Measurements from ENCODE around the gene SLC9A5. TPM values are rescaled to one million over a fixed set of nuclear protein-coding genes. Genes with fewer than 3 reads are reported as not detected.

Gene SLC9A5
- polyA plus RNA-seq, result under 1 TPM; 0.11 to 0.43 TPM

DNA sequence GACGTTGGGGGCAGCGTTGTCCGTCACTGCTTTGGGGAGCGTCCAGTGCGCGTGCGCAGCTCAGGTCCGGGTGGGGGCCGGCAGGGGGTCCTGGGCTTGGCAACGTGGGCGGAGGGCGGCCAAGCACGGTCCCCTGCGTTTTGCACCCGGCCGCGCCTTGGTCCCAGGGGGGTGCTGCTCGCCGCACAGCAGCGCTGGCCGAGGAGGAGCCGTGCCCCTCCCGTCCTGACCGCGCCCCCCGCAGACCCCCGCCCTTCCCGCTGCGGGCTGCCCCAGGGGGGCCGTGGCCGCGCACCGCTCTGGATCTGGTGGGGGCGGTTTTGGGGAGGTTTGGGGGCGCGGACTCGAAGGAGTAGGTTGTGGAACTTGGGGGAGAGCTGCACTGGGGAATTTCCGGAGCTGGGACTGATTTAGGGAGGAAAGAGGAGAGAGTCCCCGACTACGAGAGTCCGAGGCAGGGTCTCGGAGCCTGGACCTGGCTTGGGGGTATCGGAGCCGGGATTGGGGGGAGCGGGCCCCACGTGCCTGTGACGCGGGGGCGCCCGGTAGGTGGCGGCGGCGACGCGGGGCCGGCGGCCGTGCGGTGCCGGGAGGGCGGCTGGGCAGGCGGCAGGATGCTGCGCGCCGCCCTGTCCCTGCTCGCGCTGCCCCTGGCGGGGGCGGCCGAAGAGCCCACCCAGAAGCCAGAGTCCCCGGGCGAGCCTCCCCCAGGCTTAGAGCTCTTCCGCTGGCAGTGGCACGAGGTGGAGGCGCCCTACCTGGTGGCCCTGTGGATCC is at the start of gene SLC9A5:
Gene SLC9A5, plus strand, starts transcription at position 579 of the 777 bp plus-strand sequence. Its CDS starts 36 bp downstream, at position 615.
- Histone ChIP-seq H3K27ac (ENCODE audit: low read depth in 2 of 2, low read length in 1 of 2) (no peak within 1 kb of the TSS), H3K4me1 (ENCODE audit: control insufficient read depth in 2 of 2, insufficient read depth in 2 of 2, low read length in 1 of 2) (peaks cover 9 to 28% of the 10 kb centered on the region in 2 donors)
- WGBS, 2 donors, result 0 to 1% methylated on average over 62 to 75 of the region's 75 CpGs

DNA sequence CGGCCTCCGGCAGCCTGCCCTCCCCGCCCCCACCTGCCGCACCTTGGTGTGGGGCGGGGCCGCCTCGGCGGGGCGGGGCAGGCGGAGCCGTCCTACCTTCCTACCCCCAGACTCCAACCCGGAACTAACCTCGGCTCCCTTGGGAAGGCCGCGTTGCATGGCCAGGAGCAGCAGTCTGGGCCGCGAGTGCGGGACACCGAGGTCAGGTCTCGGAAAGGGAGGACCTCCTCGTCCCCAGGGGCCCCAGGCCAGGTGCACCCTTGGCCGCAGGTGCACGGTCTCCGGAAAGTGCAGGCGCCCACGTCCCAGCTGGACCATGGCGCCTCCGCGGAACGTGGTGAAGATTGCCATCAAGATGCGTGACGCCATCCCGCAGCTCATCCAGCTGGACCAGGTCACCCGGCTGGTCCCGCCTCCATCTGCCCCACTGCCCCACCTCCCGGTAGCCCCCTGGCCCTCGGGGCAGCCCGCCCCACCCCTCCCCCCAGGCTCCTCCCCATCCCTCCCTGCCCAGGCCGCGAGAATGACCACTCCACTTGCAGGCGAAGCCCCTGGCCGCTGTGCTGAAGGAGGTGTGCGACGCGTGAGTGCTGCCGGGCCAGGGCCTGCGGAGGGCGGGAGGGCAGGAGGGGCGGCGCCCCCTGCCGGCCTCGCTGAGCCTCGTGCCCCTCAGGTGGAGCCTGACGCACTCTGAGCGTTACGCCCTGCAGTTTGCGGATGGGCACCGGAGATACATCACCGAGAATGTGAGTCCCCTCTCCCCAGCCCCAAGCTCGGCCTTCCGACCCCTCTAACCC is 49.6 kb upstream of the SLC9A5 start, which contains the start of gene ELMO3:
Gene ELMO3, plus strand, starts transcription at position 121 of the 797 bp plus-strand sequence. Its CDS starts 196 bp downstream, at position 317.
- H3K36me3 ChIP-seq (ENCODE audit: control insufficient read depth in 2 of 2, insufficient read depth in 2 of 2, low read length in 1 of 2), result peaks cover 13 to 72% of the 10 kb centered on the region in 2 donors
- H3K27me3 ChIP-seq (ENCODE audit: control insufficient read depth in 1 of 2, insufficient read depth in 2 of 2, low read length in 2 of 2), result no peaks in the 10 kb centered on the region
- peaks cover 0 to 15% of the 10 kb centered on the region in 2 donors for H3K4me1 ChIP-seq (ENCODE audit: control insufficient read depth in 2 of 2, insufficient read depth in 2 of 2, low read length in 1 of 2)
- 36 to 40% methylated on average over 43 to 61 of the region's 61 CpGs for WGBS, 2 donors
- peak within 1 kb of the TSS; percentile 50 to 93 for H3K27ac ChIP-seq (ENCODE audit: low read depth in 2 of 2, low read length in 1 of 2)
- no peaks in the 10 kb centered on the region for H3K9me3 ChIP-seq (ENCODE audit: control insufficient read depth in 2 of 2, insufficient read depth in 1 of 2, low read depth in 1 of 2, low read length in 1 of 2)
- peak within 1 kb of the TSS; percentile 49 to 64 for H3K4me3 ChIP-seq (ENCODE audit: low read depth in 1 of 2, low read length in 2 of 2)

More for the DNA sequence above, at the start of gene SLC9A5:
- Histone ChIP-seq H3K27me3 (ENCODE audit: control insufficient read depth in 1 of 2, insufficient read depth in 2 of 2, low read length in 2 of 2) (peaks cover 0 to 8% of the 10 kb centered on the region in 2 donors), H3K9me3 (ENCODE audit: control insufficient read depth in 2 of 2, insufficient read depth in 1 of 2, low read depth in 1 of 2, low read length in 1 of 2) (no peaks in the 10 kb centered on the region), H3K36me3 (ENCODE audit: control insufficient read depth in 2 of 2, insufficient read depth in 2 of 2, low read length in 1 of 2) (no peaks in the 10 kb centered on the region), H3K4me3 (ENCODE audit: low read depth in 1 of 2, low read length in 2 of 2) (peak within 1 kb of the TSS; percentile 24 to 27)

GRCh38 chr16:67199808-67200198 is 49.0 kb upstream of the SLC9A5 start:
- peaks cover 0 to 15% of the 10 kb centered on the region in 2 donors for H3K4me1 ChIP-seq (ENCODE audit: control insufficient read depth in 2 of 2, insufficient read depth in 2 of 2, low read length in 1 of 2)
- peak overlapping the region; percentile 15 to 34 for H3K27ac ChIP-seq (ENCODE audit: low read depth in 2 of 2, low read length in 1 of 2)
- H3K27me3 ChIP-seq (ENCODE audit: control insufficient read depth in 1 of 2, insufficient read depth in 2 of 2, low read length in 2 of 2), result no peaks in the 10 kb centered on the region
- 30 to 43% methylated on average over 22 of the region's 22 CpGs for WGBS, 2 donors
- peak overlapping the region; percentile 49 to 64 for H3K4me3 ChIP-seq (ENCODE audit: low read depth in 1 of 2, low read length in 2 of 2)
- H3K9me3 ChIP-seq (ENCODE audit: control insufficient read depth in 2 of 2, insufficient read depth in 1 of 2, low read depth in 1 of 2, low read length in 1 of 2), result no peaks in the 10 kb centered on the region
- peaks cover 13 to 69% of the 10 kb centered on the region in 2 donors for H3K36me3 ChIP-seq (ENCODE audit: control insufficient read depth in 2 of 2, insufficient read depth in 2 of 2, low read length in 1 of 2)

DNA sequence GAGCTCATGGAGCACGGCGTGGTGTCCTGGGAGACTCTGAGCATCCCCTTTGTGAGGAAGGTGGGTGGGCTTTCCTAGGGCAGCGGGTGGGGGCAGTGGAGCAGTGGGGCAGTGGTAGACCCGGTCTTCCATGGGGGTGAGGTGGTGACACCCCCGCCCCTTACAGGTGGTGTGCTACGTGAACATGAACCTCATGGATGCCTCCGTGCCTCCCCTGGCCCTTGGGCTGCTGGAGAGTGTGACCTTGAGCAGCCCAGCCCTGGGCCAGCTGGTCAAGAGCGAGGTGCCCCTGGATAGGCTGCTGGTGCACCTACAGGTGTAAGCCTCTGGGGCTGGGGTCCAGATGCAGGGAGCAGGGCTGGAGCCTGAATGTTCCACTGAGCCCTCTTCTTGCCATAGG is 48.3 kb upstream of the SLC9A5 start:
- H3K27ac ChIP-seq (ENCODE audit: low read depth in 2 of 2, low read length in 1 of 2), result no peak overlapping the region
- H3K4me1 ChIP-seq (ENCODE audit: control insufficient read depth in 2 of 2, insufficient read depth in 2 of 2, low read length in 1 of 2), result peaks cover 0 to 15% of the 10 kb centered on the region in 2 donors
- 89 to 91% methylated on average over 8 of the region's 8 CpGs for WGBS, 2 donors
- H3K4me3 ChIP-seq (ENCODE audit: low read depth in 1 of 2, low read length in 2 of 2), result no peak overlapping the region
- peaks cover 13 to 64% of the 10 kb centered on the region in 2 donors for H3K36me3 ChIP-seq (ENCODE audit: control insufficient read depth in 2 of 2, insufficient read depth in 2 of 2, low read length in 1 of 2)
- no peaks in the 10 kb centered on the region for H3K9me3 ChIP-seq (ENCODE audit: control insufficient read depth in 2 of 2, insufficient read depth in 1 of 2, low read depth in 1 of 2, low read length in 1 of 2)
- H3K27me3 ChIP-seq (ENCODE audit: control insufficient read depth in 1 of 2, insufficient read depth in 2 of 2, low read length in 2 of 2), result no peaks in the 10 kb centered on the region

DNA sequence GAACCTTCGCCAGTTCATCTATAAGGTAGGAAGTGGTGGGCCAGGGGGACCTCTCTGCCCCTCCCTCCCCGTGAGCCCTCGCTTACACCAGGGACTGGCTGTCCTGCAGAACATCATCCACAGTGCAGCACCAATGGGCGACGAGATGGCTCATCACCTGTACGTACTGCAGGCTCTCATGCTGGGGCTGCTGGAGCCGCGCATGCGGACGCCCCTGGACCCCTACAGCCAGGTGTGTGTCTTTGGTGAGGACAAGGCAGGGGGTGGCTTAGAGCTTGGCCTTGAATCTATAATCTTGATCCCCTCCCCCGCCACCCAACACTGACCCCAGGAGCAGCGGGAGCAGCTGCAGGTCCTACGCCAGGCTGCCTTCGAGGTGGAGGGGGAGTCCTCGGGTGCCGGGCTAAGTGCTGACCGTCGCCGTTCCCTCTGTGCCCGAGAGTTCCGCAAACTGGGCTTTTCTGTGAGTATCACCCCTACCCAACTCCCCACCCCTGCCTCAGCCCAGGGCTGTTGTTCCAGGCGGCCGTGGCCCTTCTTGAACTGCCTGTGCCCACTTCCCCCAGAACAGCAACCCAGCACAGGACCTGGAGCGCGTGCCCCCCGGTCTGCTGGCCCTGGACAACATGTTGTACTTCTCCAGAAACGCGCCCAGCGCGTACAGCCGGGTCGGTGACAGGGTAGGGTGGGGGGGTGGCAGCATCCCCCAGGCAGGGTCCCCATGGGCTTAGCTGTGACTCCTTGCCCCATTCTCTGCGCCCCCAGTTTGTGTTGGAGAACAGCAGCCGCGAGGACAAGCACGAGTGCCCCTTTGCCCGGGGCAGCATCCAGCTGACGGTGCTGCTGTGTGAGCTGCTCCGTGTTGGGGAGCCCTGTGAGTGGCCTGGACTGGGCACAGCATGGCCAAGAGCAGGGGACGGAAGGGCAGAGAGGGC is 47.1 kb upstream of the SLC9A5 start:
- H3K36me3 ChIP-seq (ENCODE audit: control insufficient read depth in 2 of 2, insufficient read depth in 2 of 2, low read length in 1 of 2), result peaks cover 13 to 55% of the 10 kb centered on the region in 2 donors
- no peaks in the 10 kb centered on the region for H3K27me3 ChIP-seq (ENCODE audit: control insufficient read depth in 1 of 2, insufficient read depth in 2 of 2, low read length in 2 of 2)
- no peak overlapping the region for H3K27ac ChIP-seq (ENCODE audit: low read depth in 2 of 2, low read length in 1 of 2)
- H3K4me1 ChIP-seq (ENCODE audit: control insufficient read depth in 2 of 2, insufficient read depth in 2 of 2, low read length in 1 of 2), result peaks cover 0 to 15% of the 10 kb centered on the region in 2 donors
- H3K4me3 ChIP-seq (ENCODE audit: low read depth in 1 of 2, low read length in 2 of 2), result no peak overlapping the region
- H3K9me3 ChIP-seq (ENCODE audit: control insufficient read depth in 2 of 2, insufficient read depth in 1 of 2, low read depth in 1 of 2, low read length in 1 of 2), result no peaks in the 10 kb centered on the region
- 93% methylated on average over 39 to 40 of the region's 40 CpGs for WGBS, 2 donors

DNA sequence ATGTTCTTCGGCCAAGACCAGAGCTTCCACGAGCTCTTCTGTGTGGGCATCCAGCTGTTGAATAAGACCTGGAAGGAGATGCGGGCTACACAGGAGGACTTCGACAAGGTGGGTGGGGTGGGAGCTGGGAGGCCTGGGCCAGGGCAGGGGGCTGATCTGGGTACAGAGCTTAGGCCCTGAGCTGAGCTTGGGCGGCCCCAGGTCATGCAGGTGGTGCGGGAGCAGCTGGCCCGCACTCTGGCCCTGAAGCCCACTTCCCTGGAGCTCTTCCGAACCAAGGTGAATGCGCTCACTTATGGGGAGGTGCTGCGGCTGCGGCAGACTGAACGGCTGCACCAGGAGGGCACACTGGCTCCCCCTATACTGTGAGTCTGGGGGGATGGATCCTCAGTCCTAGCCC is 46.4 kb upstream of the SLC9A5 start:
- H3K27ac ChIP-seq (ENCODE audit: low read depth in 2 of 2, low read length in 1 of 2), result no peak overlapping the region
- H3K9me3 ChIP-seq (ENCODE audit: control insufficient read depth in 2 of 2, insufficient read depth in 1 of 2, low read depth in 1 of 2, low read length in 1 of 2), result no peaks in the 10 kb centered on the region
- H3K4me1 ChIP-seq (ENCODE audit: control insufficient read depth in 2 of 2, insufficient read depth in 2 of 2, low read length in 1 of 2), result peaks cover 0 to 19% of the 10 kb centered on the region in 2 donors
- H3K36me3 ChIP-seq (ENCODE audit: control insufficient read depth in 2 of 2, insufficient read depth in 2 of 2, low read length in 1 of 2), result peaks cover 13 to 47% of the 10 kb centered on the region in 2 donors
- no peak overlapping the region for H3K4me3 ChIP-seq (ENCODE audit: low read depth in 1 of 2, low read length in 2 of 2)
- 90 to 94% methylated on average over 12 of the region's 12 CpGs for WGBS, 2 donors
- no peaks in the 10 kb centered on the region for H3K27me3 ChIP-seq (ENCODE audit: control insufficient read depth in 1 of 2, insufficient read depth in 2 of 2, low read length in 2 of 2)

GRCh38 chr16:67202956-67203493 is 45.8 kb upstream of the SLC9A5 start:
- WGBS, 2 donors, result 88 to 91% methylated on average over 23 of the region's 23 CpGs
- Histone ChIP-seq H3K4me1 (ENCODE audit: control insufficient read depth in 2 of 2, insufficient read depth in 2 of 2, low read length in 1 of 2) (peaks cover 0 to 24% of the 10 kb centered on the region in 2 donors), H3K27me3 (ENCODE audit: control insufficient read depth in 1 of 2, insufficient read depth in 2 of 2, low read length in 2 of 2) (no peaks in the 10 kb centered on the region), H3K27ac (ENCODE audit: low read depth in 2 of 2, low read length in 1 of 2) (no peak overlapping the region), H3K36me3 (ENCODE audit: control insufficient read depth in 2 of 2, insufficient read depth in 2 of 2, low read length in 1 of 2) (peaks cover 13 to 41% of the 10 kb centered on the region in 2 donors), H3K9me3 (ENCODE audit: control insufficient read depth in 2 of 2, insufficient read depth in 1 of 2, low read depth in 1 of 2, low read length in 1 of 2) (no peaks in the 10 kb centered on the region), H3K4me3 (ENCODE audit: low read depth in 1 of 2, low read length in 2 of 2) (no peak overlapping the region)

GRCh38 chr16:67204076-67204475 is 44.7 kb upstream of the SLC9A5 start:
- no peaks in the 10 kb centered on the region for H3K27me3 ChIP-seq (ENCODE audit: control insufficient read depth in 1 of 2, insufficient read depth in 2 of 2, low read length in 2 of 2)
- no peaks in the 10 kb centered on the region for H3K9me3 ChIP-seq (ENCODE audit: control insufficient read depth in 2 of 2, insufficient read depth in 1 of 2, low read depth in 1 of 2, low read length in 1 of 2)
- no peak overlapping the region for H3K27ac ChIP-seq (ENCODE audit: low read depth in 2 of 2, low read length in 1 of 2)
- no peak overlapping the region for H3K4me3 ChIP-seq (ENCODE audit: low read depth in 1 of 2, low read length in 2 of 2)
- 69 to 75% methylated on average over 4 of the region's 4 CpGs for WGBS, 2 donors
- peaks cover 13 to 40% of the 10 kb centered on the region in 2 donors for H3K36me3 ChIP-seq (ENCODE audit: control insufficient read depth in 2 of 2, insufficient read depth in 2 of 2, low read length in 1 of 2)
- H3K4me1 ChIP-seq (ENCODE audit: control insufficient read depth in 2 of 2, insufficient read depth in 2 of 2, low read length in 1 of 2), result peaks cover 0 to 19% of the 10 kb centered on the region in 2 donors
